SK-N-SH (cell line): ENCODE results near the gene TRAFD1. TPM values are rescaled to one million over a fixed set of nuclear protein-coding genes. Genes with fewer than 3 reads are reported as not detected.

Source experiments
- CTCF ChIA-PET: fragments of 300-600, 350-600 bp; formaldehyde crosslinking; extraction: SDS; loops from one replicate; lab custom pipeline; 2021; lab: Yijun Ruan, JAX
- POLR2A ChIA-PET: fragments of 350-600 bp; sonication (Branson Sonifier 250); formaldehyde crosslinking; extraction: SDS; loops from one replicate; lab custom pipeline; 2020; ENCODE audit warnings: antibody characterized with exemption, inconsistent platforms; lab: Yijun Ruan, JAX
- DNase-seq: peaks from one replicate; pipeline ENCODE4 v3.0.0; 2012
- H2AFZ ChIP-seq: fragments of 200-600 bp; sonication (generic); 2 replicates; pipeline ENCODE4 v1.8.1; 2016; ENCODE audit warnings: antibody characterized with exemption, mild to moderate bottlenecking, low read depth
- H3F3A ChIP-seq: fragments of 200-600 bp; sonication (generic); replicated peaks from 2 replicates; pipeline ENCODE3; 2016; ENCODE audit warnings: antibody characterized with exemption, mild to moderate bottlenecking; ENCODE audit not compliant: insufficient read depth
- H3K27ac ChIP-seq, 2 experiments: fragments of 200-500 bp in 1 of 2; fragments of 200-600 bp in 1 of 2; sonication (Bioruptor generic) in 1 of 2; sonication (generic), shearing (Covaris generic) in 1 of 2; 2 replicates each; pipeline versions ENCODE4 v1.5.1 to v1.6.1; 2014 to 2016; ENCODE audit warnings: low read depth in 2 of 2, inconsistent platforms in 1 of 2, low read length in 1 of 2, mild to moderate bottlenecking in 1 of 2, mixed read lengths in 1 of 2
- H3K27me3 ChIP-seq: fragments of 200-600 bp; sonication (generic), shearing (Covaris generic); 2 replicates; pipeline ENCODE4 v1.6.1; 2016; ENCODE audit warnings: mixed run types; ENCODE audit not compliant: insufficient read depth
- H3K36me3 ChIP-seq, 2 experiments: fragments of 200-500 bp in 1 of 2; fragments of 200-600 bp in 1 of 2; sonication (Bioruptor generic) in 1 of 2; sonication (generic) in 1 of 2; replicated peaks in 1 of 2; 2 replicates each; pipeline versions ENCODE3 to v1.5.1; 2014 to 2016; ENCODE audit warnings: low read length in 1 of 2, mild to moderate bottlenecking in 1 of 2; ENCODE audit not compliant: insufficient read depth in 2 of 2, control insufficient read depth in 1 of 2
- H3K4me1 ChIP-seq, 2 experiments: fragments of 200-500 bp in 1 of 2; fragments of 200-600 bp in 1 of 2; sonication (Bioruptor generic) in 1 of 2; sonication (generic), shearing (Covaris generic) in 1 of 2; 2 replicates each; pipeline versions ENCODE4 v1.5.1 to v1.6.1; 2014 to 2016; ENCODE audit warnings: low read depth in 1 of 2, low read length in 1 of 2, mixed run types in 1 of 2; ENCODE audit not compliant: insufficient read depth in 2 of 2, control insufficient read depth in 1 of 2
- H3K4me2 ChIP-seq: fragments of 200-600 bp; sonication (generic), shearing (Covaris generic); 2 replicates; pipeline ENCODE4 v1.6.1; 2017; ENCODE audit warnings: mixed run types
- H3K4me3 ChIP-seq, 2 experiments: fragments of 200-500 bp in 1 of 2; fragments of 200-600 bp in 1 of 2; sonication (Bioruptor generic) in 1 of 2; sonication (generic), shearing (Covaris generic) in 1 of 2; 2 replicates each; pipeline versions ENCODE4 v1.5.1 to v1.8.1; 2014 to 2016; ENCODE audit warnings: low read depth in 2 of 2, inconsistent platforms in 1 of 2, low read length in 1 of 2, mild to moderate bottlenecking in 1 of 2, mixed read lengths in 1 of 2, moderate library complexity in 1 of 2
- H3K79me2 ChIP-seq: fragments of 200-600 bp; sonication (generic); 2 replicates; pipeline ENCODE4 v1.8.1; 2017; ENCODE audit warnings: mild to moderate bottlenecking; ENCODE audit not compliant: insufficient read depth
- H3K9ac ChIP-seq: fragments of 200-600 bp; sonication (generic); 2 replicates; pipeline ENCODE4 v1.6.1; 2017; ENCODE audit warnings: mixed run types
- H3K9me2 ChIP-seq: fragments of 200-600 bp; sonication (generic); 2 replicates; pipeline ENCODE4 v1.6.1; 2017; ENCODE audit warnings: mixed run types
- H3K9me3 ChIP-seq: fragments of 200-600 bp; sonication (generic); 2 replicates; pipeline ENCODE4 v1.6.1; 2017; ENCODE audit warnings: mixed run types, mild to moderate bottlenecking, moderate library complexity
- H4K20me1 ChIP-seq: fragments of 200-600 bp; sonication (generic); 2 replicates; pipeline ENCODE4 v1.6.1; 2017; ENCODE audit warnings: mild to moderate bottlenecking, mixed run types; ENCODE audit not compliant: insufficient read depth
- CHD2 ChIP-seq: fragments of 150-350 bp; IDR thresholded peaks from 2 replicates; pipeline ENCODE4 v1.6.1; 2018; ENCODE audit warnings: low read length; ENCODE audit not compliant: partially characterized antibody
- CTCF ChIP-seq: fragments of 200-600 bp; sonication (generic); IDR thresholded peaks from 2 replicates; pipeline ENCODE4 v1.6.1; 2017; ENCODE audit warnings: antibody characterized with exemption, mild to moderate bottlenecking, moderate library complexity
- EP300 ChIP-seq, 2 experiments: IDR thresholded peaks; 2 replicates each; pipeline versions ENCODE4 v1.4.0 to v1.6.1; 2012; ENCODE audit warnings: borderline replicate concordance in 1 of 2, low read depth in 1 of 2, low read length in 1 of 2
- FOXJ3 ChIP-seq: sonication (generic); formaldehyde crosslinking; IDR thresholded peaks from 2 replicates; pipeline ENCODE4 v1.5.1; 2020; ENCODE audit warnings: mild to moderate bottlenecking, missing genetic modification reagents
- GATA2 ChIP-seq: sonication (generic); formaldehyde crosslinking; IDR thresholded peaks from 2 replicates; pipeline ENCODE4 v1.5.0; 2020; ENCODE audit warnings: mild to moderate bottlenecking, missing genetic modification reagents
- MAX ChIP-seq: IDR thresholded peaks from 2 replicates; pipeline ENCODE4 v1.4.0; 2012; ENCODE audit warnings: low read depth
- MEF2A ChIP-seq: IDR thresholded peaks from 2 replicates; pipeline ENCODE4 v1.4.0; 2012; ENCODE audit warnings: low read depth, borderline replicate concordance
- MXI1 ChIP-seq: IDR thresholded peaks from 2 replicates; pipeline ENCODE4 v1.6.1; 2012; ENCODE audit warnings: mild to moderate bottlenecking, low read depth, low read length, improper control_type of control experiment
- NRF1 ChIP-seq: IDR thresholded peaks from 2 replicates; pipeline ENCODE4 v1.6.1; 2012; ENCODE audit warnings: low read depth, mild to moderate bottlenecking, low read length
- POLR2AphosphoS5 ChIP-seq: IDR thresholded peaks from 2 replicates; pipeline ENCODE4 v1.6.1; 2012; ENCODE audit warnings: low read depth, low read length
- RCOR1 ChIP-seq: fragments of 150-350 bp; IDR thresholded peaks from 2 replicates; pipeline ENCODE4 v1.6.1; 2017; ENCODE audit warnings: antibody characterized with exemption, low read length
- SMC3 ChIP-seq: IDR thresholded peaks from 2 replicates; pipeline ENCODE4 v1.6.1; 2012; ENCODE audit warnings: low read depth, low read length, improper control_type of control experiment
- TCF12 ChIP-seq: IDR thresholded peaks from 2 replicates; pipeline ENCODE4 v1.4.0; 2012
- WGBS: methylation state at CpG from one replicate; pipeline ENCODE4 v1.1.6; 2017; ENCODE audit warnings: low lambda C conversion rate; 5-methylcytosine and 5-hydroxymethylcytosine counted together
- polyA plus RNA-seq, 3 experiments: library from polyadenylated mRNA; depleted of rRNA; stranded (reverse); fragments of >200 nt; gene quantifications; 2 replicates each; pipeline ENCODE4 v1.2.3, GENCODE V29; 2012
- TF ChIP-seq, protein P1 (sequence below): IDR thresholded peaks from 2 replicates; pipeline ENCODE4 v1.4.0; 2012; ENCODE audit warnings: low read depth, borderline replicate concordance

TRAFD1 gene
- polyA plus RNA-seq, 1 of the 3 experiments (the other 2 are of a cell fraction): 12.4 TPM

DNA sequence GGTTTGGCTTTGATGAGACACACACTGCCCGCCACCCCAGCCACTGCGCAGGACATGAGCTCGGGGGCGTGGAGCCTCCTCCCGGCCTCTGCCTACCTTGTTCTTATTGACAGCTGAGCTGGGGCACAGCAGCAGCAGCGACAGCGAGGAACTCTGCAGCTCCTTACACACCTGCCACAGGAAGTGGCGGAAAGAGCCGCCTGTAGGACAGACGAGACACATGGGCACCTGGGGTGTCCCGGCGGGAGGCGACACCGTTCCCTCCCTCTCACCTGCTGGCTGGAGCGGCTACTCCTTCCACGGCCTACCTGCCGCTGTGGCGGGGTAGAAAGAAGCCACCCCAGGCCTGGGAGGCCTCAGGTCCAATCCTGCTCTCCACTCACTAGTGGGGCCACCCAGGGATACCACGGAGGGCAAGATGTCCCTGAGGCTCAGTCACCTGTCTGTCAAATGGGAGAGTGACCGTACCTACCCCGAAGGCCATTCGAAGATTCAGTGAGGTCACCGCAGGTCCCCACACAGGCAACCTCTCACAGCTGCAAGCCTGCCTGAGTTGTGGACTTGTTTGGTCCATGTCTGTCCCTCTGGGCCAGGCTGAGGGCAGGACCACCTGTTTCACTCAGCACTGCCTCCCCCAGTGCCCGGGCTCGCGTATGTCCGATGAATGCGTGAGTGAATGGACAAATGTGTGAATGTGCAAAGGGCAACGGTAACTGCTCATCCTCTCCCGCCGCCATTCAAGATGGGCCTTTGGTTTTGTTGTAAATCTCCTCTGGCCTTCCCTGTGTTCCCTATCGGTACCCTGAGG lies 42.6 kb downstream of the TRAFD1 start:
- Histone ChIP-seq H3F3A (no peaks in the 10 kb centered on the region), H3K36me3 (peaks cover 3 to 27% of the 10 kb centered on the region in 2 experiments), H3K4me3 (no peak overlapping the region), H3K4me1 (no peaks in the 10 kb centered on the region), H2AFZ (no peak overlapping the region), H4K20me1 (no peaks in the 10 kb centered on the region), H3K4me2 (no peak overlapping the region), H3K9me2 (no peaks in the 10 kb centered on the region), H3K9me3 (no peaks in the 10 kb centered on the region), H3K9ac (no peak overlapping the region), H3K79me2 (no peaks in the 10 kb centered on the region), H3K27me3 (no peaks in the 10 kb centered on the region), H3K27ac (no peak overlapping the region)
- WGBS: 93% methylated on average over 12 of the region's 32 CpGs
- ChIA-PET CTCF (interaction anchor here (1.0 to 1.1 kb wide), 2 partner anchors 30 to 1145 kb away, joined by 3 read pairs; no protein-coding TSS in a partner anchor), POLR2A (no interaction called here)
- DNase-seq: no peak
- TF ChIP-seq CTCF: no peak
- no peak for TF ChIP-seq EP300 (IDR thresholded peaks at IDR 0.05; ENCODE audit: borderline replicate concordance in 1 of 2, low read depth in 1 of 2, low read length in 1 of 2)
- TF ChIP-seq TCF12: no peak
- TF ChIP-seq, protein P1, sequence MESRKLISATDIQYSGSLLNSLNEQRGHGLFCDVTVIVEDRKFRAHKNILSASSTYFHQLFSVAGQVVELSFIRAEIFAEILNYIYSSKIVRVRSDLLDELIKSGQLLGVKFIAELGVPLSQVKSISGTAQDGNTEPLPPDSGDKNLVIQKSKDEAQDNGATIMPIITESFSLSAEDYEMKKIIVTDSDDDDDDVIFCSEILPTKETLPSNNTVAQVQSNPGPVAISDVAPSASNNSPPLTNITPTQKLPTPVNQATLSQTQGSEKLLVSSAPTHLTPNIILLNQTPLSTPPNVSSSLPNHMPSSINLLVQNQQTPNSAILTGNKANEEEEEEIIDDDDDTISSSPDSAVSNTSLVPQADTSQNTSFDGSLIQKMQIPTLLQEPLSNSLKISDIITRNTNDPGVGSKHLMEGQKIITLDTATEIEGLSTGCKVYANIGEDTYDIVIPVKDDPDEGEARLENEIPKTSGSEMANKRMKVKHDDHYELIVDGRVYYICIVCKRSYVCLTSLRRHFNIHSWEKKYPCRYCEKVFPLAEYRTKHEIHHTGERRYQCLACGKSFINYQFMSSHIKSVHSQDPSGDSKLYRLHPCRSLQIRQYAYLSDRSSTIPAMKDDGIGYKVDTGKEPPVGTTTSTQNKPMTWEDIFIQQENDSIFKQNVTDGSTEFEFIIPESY: no peak
- TF ChIP-seq NRF1: no peak
- no peak for TF ChIP-seq MEF2A
- TF ChIP-seq GATA2 (CRISPR knock-in tag): no peak
- TF ChIP-seq POLR2AphosphoS5: no peak
- no peak for TF ChIP-seq CHD2
- TF ChIP-seq SMC3: no peak
- TF ChIP-seq MAX: no peak
- no peak for TF ChIP-seq MXI1
- no peak for TF ChIP-seq RCOR1
- no peak for TF ChIP-seq FOXJ3
